Coronary artery (tissue), 2 donors: ENCODE results near the gene GRIK4.

ENCODE experiments used
- DNase-seq: peaks from one replicate; pipeline ENCODE4 v3.0.0-alpha.2; 2017; ENCODE audit warnings: low spot score
- H3K27ac ChIP-seq, 2 donors: fragments of 200-600 bp; sonication (generic); one replicate each; pipeline ENCODE4 v1.5.1; 2016 to 2019
- H3K4me3 ChIP-seq: fragments of 200-600 bp; sonication (generic); 2 replicates; pipeline ENCODE4 v1.5.1; 2016; ENCODE audit warnings: mild to moderate bottlenecking, moderate library complexity
- CTCF ChIP-seq: fragments of 200-600 bp; sonication (generic); IDR thresholded peaks from one replicate; pipeline ENCODE4 v1.5.1; 2019; ENCODE audit warnings: antibody characterized with exemption

Gene GRIK4

DNA sequence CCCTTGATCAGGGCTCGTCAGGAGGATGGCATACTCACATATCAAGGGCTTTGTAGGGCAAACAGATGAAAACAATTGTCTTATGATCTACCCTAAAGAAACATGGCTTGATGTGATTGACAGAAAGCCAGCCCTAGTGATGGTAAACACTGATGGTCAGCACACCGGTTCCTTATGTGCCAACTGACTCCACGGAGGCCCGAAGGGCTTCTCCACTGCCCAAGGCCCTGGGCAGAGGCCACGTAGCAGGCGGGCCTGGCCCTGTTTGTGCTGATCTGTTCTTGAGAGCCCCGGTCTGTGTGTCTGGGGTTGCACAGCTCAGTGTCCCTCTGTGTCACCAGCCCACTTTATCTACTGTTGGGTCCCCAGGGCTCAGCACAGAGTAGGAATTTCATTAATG lies 115.2 kb downstream of the GRIK4 start:
- H3K4me3 ChIP-seq: no peak overlapping the region
- H3K27ac ChIP-seq: no peak overlapping the region
- DNase-seq: no peak
- no peak for TF ChIP-seq CTCF

GRCh38 chr11:120627327-120628163 lies 116.0 kb downstream of the GRIK4 start:
- TF ChIP-seq CTCF: no peak
- Histone ChIP-seq H3K4me3 (no peak overlapping the region), H3K27ac (no peak overlapping the region)
- DNase-seq: no peak

- Histone ChIP-seq H3K27ac (no peak overlapping the region), H3K4me3 (no peak overlapping the region)
- DNase-seq: no peak
- TF ChIP-seq CTCF: no peak
Measured at GRCh38 chr11:120629407-120630080, 118.0 kb downstream of the GRIK4 start.

GRCh38 chr11:120630122-120630521 lies 118.6 kb downstream of the GRIK4 start:
- no peak for TF ChIP-seq CTCF
- no peak overlapping the region for H3K27ac ChIP-seq
- no peak overlapping the region for H3K4me3 ChIP-seq
- DNase-seq: no peak

DNA sequence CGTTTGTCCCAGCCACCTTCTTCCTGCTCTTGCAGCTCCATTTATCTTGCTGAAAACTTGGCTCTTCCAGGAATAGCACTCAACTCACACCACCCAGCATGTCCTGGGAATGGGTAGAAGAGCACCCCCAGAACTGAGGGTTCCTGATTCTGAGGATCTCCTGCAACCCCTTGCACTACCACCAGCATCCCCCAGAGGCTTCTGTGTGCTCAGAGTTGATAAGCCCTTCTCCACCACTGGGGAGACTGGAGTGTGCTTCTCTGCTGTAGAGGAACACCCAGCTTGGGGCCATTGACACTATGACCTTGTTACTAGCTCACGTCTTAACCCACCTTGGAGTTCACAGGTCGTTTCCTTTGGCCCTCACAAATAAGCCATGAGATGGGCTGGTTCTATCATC lies 121.0 kb downstream of the GRIK4 start:
- Histone ChIP-seq H3K4me3 (no peak overlapping the region), H3K27ac (no peak overlapping the region)
- no peak for TF ChIP-seq CTCF
- no peak for DNase-seq

- TF ChIP-seq CTCF: no peak
- Histone ChIP-seq H3K27ac (no peak overlapping the region), H3K4me3 (no peak overlapping the region)
- no peak for DNase-seq
Measured at GRCh38 chr11:120633616-120634393, 122.3 kb downstream of the GRIK4 start.
